GM23248 (cell line): ENCODE results near the gene GAS7. TPM values are rescaled to one million over a fixed set of nuclear protein-coding genes. Genes with fewer than 3 reads are reported as not detected.
"Not testable (repeated sequence)": the region's sequence is repeated elsewhere in the genome, so short reads cannot be mapped to it uniquely, and the experiment has no call there.

Source experiments
- DNase-seq: peaks from one replicate; pipeline ENCODE4 v3.0.0-alpha.2; 2015
- H2AFZ ChIP-seq: fragments of 200-600 bp; sonication (generic); 2 replicates; pipeline ENCODE4 v1.6.1; 2016; ENCODE audit warnings: antibody characterized with exemption
- H3F3A ChIP-seq: fragments of 200-600 bp; sonication (generic); 2 replicates; pipeline ENCODE4 v1.6.1; 2016; ENCODE audit warnings: mild to moderate bottlenecking, antibody characterized with exemption, mixed run types; ENCODE audit not compliant: insufficient read depth
- H3K27ac ChIP-seq: fragments of 200-600 bp; sonication (generic); 2 replicates; pipeline ENCODE4 v1.5.1; 2016; ENCODE audit warnings: mild to moderate bottlenecking
- H3K27me3 ChIP-seq: fragments of 200-600 bp; sonication (generic); replicated peaks from 2 replicates; pipeline ENCODE4 v1.6.1; 2016; ENCODE audit warnings: mild to moderate bottlenecking; ENCODE audit not compliant: insufficient read depth
- H3K36me3 ChIP-seq: fragments of 200-600 bp; sonication (generic); 2 replicates; pipeline ENCODE4 v1.6.1; 2016; ENCODE audit warnings: low read depth, mild to moderate bottlenecking
- H3K4me1 ChIP-seq: fragments of 200-600 bp; sonication (generic); 2 replicates; pipeline ENCODE4 v1.6.1; 2016; ENCODE audit warnings: mild to moderate bottlenecking; ENCODE audit not compliant: insufficient read depth
- H3K4me2 ChIP-seq: fragments of 200-600 bp; sonication (generic); one replicate; pipeline ENCODE4 v1.6.1; 2016; ENCODE audit warnings: mild to moderate bottlenecking; ENCODE audit not compliant: unreplicated experiment
- H3K4me3 ChIP-seq: fragments of 200-600 bp; sonication (generic); 2 replicates; pipeline ENCODE4 v1.5.1; 2016; ENCODE audit warnings: mild to moderate bottlenecking
- H3K79me2 ChIP-seq: fragments of 200-600 bp; sonication (generic); 2 replicates; pipeline ENCODE4 v1.6.1; 2016; ENCODE audit warnings: mild to moderate bottlenecking; ENCODE audit not compliant: insufficient read depth
- H3K9ac ChIP-seq: fragments of 200-600 bp; sonication (generic); 2 replicates; pipeline ENCODE4 v1.6.1; 2016; ENCODE audit warnings: mild to moderate bottlenecking
- H3K9me2 ChIP-seq: fragments of 200-600 bp; sonication (generic); 2 replicates; pipeline ENCODE4 v1.6.1; 2016; ENCODE audit warnings: mixed run types, mild to moderate bottlenecking, moderate library complexity; ENCODE audit not compliant: insufficient read depth
- H3K9me3 ChIP-seq: fragments of 200-600 bp; sonication (generic); one replicate; pipeline ENCODE4 v1.6.1; 2017; ENCODE audit warnings: low read depth
- H4K20me1 ChIP-seq: fragments of 200-600 bp; sonication (generic); 2 replicates; pipeline ENCODE4 v1.6.0; 2016; ENCODE audit not compliant: insufficient read depth
- EZH2 ChIP-seq: fragments of 200-600 bp; sonication (generic); IDR thresholded peaks from 2 replicates; pipeline ENCODE4 v1.6.1; 2018; ENCODE audit warnings: antibody characterized with exemption, mild to moderate bottlenecking; ENCODE audit not compliant: insufficient read depth, poor library complexity, severe bottlenecking
- EZH2phosphoT487 ChIP-seq: fragments of 200-600 bp; sonication (generic); IDR thresholded peaks from 2 replicates; pipeline ENCODE4 v1.6.1; 2018; ENCODE audit warnings: antibody characterized with exemption, moderate library complexity, mild to moderate bottlenecking, low read depth; ENCODE audit not compliant: insufficient read depth
- WGBS, 2 experiments: methylation state at CpG; one replicate each; pipeline ENCODE4 v1.1.6; 2015 to 2017; ENCODE audit warnings: low lambda C conversion rate in 2 of 2, low coverage in 1 of 2; ENCODE audit errors: missing lambda C conversion rate in 2 of 2; 5-methylcytosine and 5-hydroxymethylcytosine counted together
- in situ Hi-C: fragments of 300-500 bp; cut with MboI; formaldehyde crosslinking; loops from 2 replicates; pipeline ENCODE4 v1.15.0; 2020
- polyA plus RNA-seq: library from polyadenylated mRNA; unstranded; fragments of >200 nt; fragmentation: Nextera tagmentation; extraction: Ambion mirVana; gene quantifications from 2 replicates; pipeline ENCODE4 v1.2.1, GENCODE V29; 2016
- total RNA-seq: library from RNA; depleted of rRNA; stranded (reverse); fragments of >200 nt; shearing (Covaris generic); gene quantifications from 2 replicates; pipeline ENCODE4 v1.2.3, GENCODE V29; 2014

GAS7 gene
- total and polyA plus RNA-seq, 2 experiments from 2014 or later, result 6.7 to 13.4 TPM

- WGBS, 2 experiments, result 94 to 96% methylated on average over 3 of the region's 3 CpGs
- Histone ChIP-seq H3K27me3 (no peaks in the 10 kb centered on the region), H4K20me1 (no peaks in the 10 kb centered on the region), H3K4me2 (no peak overlapping the region), H3K79me2 (peaks cover 12% of the 10 kb centered on the region; the same call in 1 of the 2 replicates), H3K4me1 (peaks cover 26% of the 10 kb centered on the region), H3K9ac (no peak overlapping the region), H3K9me3 (no peaks in the 10 kb centered on the region), H3K9me2 (no peaks in the 10 kb centered on the region), H3K36me3 (no peaks in the 10 kb centered on the region), H3F3A (peaks cover 17% of the 10 kb centered on the region; the same call in 1 of the 2 replicates), H2AFZ (no peak overlapping the region), H3K4me3 (no peak overlapping the region), H3K27ac (no peak overlapping the region)
- in situ Hi-C loops, result no loop called here
- DNase-seq, result no peak
- TF ChIP-seq EZH2 (no peak), EZH2phosphoT487 (no peak)
Measured at GRCh38 chr17:10103712-10104111, 94.7 kb downstream of the GAS7 start.

GRCh38 chr17:10102817-10103216 is 95.6 kb downstream of the GAS7 start:
- no peak overlapping the region for H3K27ac ChIP-seq
- 88 to 93% methylated on average over 8 of the region's 8 CpGs for WGBS, 2 experiments
- peaks cover 12% of the 10 kb centered on the region; the same call in 1 of the 2 replicates for H3K79me2 ChIP-seq
- H3K9me2 ChIP-seq, result no peaks in the 10 kb centered on the region
- no peak overlapping the region for H3K4me3 ChIP-seq
- no peak overlapping the region for H3K9ac ChIP-seq
- H3K27me3 ChIP-seq, result no peaks in the 10 kb centered on the region
- peaks cover 25% of the 10 kb centered on the region; the same call in 1 of the 2 replicates for H3F3A ChIP-seq
- TF ChIP-seq EZH2 (no peak), EZH2phosphoT487 (no peak)
- H2AFZ ChIP-seq, result no peak overlapping the region
- H3K4me2 ChIP-seq, result no peak overlapping the region
- peaks cover 35% of the 10 kb centered on the region for H3K4me1 ChIP-seq
- no peaks in the 10 kb centered on the region for H3K9me3 ChIP-seq
- H3K36me3 ChIP-seq, result no peaks in the 10 kb centered on the region
- in situ Hi-C loops, result no loop called here
- DNase-seq, result no peak
- no peaks in the 10 kb centered on the region for H4K20me1 ChIP-seq

- WGBS, 2 experiments, result 4% methylated on average over 8 of the region's 8 CpGs
- peak overlapping the region; percentile 36 for H3K4me2 ChIP-seq
- peak; percentile 96 for DNase-seq
- peak overlapping the region; percentile 46 for H3K4me3 ChIP-seq
- no peaks in the 10 kb centered on the region for H3K9me2 ChIP-seq
- peak overlapping the region; percentile 49 for H2AFZ ChIP-seq
- no peaks in the 10 kb centered on the region for H4K20me1 ChIP-seq
- H3K27ac ChIP-seq, result peak overlapping the region; percentile 91
- peaks cover 11% of the 10 kb centered on the region; the same call in 1 of the 2 replicates for H3K79me2 ChIP-seq
- no peaks in the 10 kb centered on the region for H3K36me3 ChIP-seq
- TF ChIP-seq EZH2phosphoT487 (no peak), EZH2 (no peak)
- in situ Hi-C loops, result no loop called here
- H3K4me1 ChIP-seq, result peaks cover 34% of the 10 kb centered on the region
- peak overlapping the region; percentile 71 for H3K9ac ChIP-seq
- H3K27me3 ChIP-seq, result no peaks in the 10 kb centered on the region
- H3K9me3 ChIP-seq, result no peaks in the 10 kb centered on the region
- H3F3A ChIP-seq, result peaks cover 40% of the 10 kb centered on the region
Measured at GRCh38 chr17:10099051-10099571, 99.3 kb downstream of the GAS7 start.

- Histone ChIP-seq H3K9me3 (no peaks in the 10 kb centered on the region), H3K27me3 (no peaks in the 10 kb centered on the region), H3K9ac (no peak overlapping the region), H2AFZ (no peak overlapping the region), H3K36me3 (no peaks in the 10 kb centered on the region), H3K4me3 (no peak overlapping the region), H3K4me1 (peaks cover 34% of the 10 kb centered on the region), H4K20me1 (no peaks in the 10 kb centered on the region), H3F3A (peaks cover 40% of the 10 kb centered on the region), H3K27ac (no peak overlapping the region), H3K9me2 (no peaks in the 10 kb centered on the region), H3K79me2 (peaks cover 11% of the 10 kb centered on the region; the same call in 1 of the 2 replicates), H3K4me2 (no peak overlapping the region)
- TF ChIP-seq EZH2phosphoT487 (no peak), EZH2 (no peak)
- no peak for DNase-seq
- 62 to 80% methylated on average over 8 of the region's 8 CpGs for WGBS, 2 experiments
- in situ Hi-C loops, result no loop called here
Measured at GRCh38 chr17:10096596-10096995, 101.8 kb downstream of the GAS7 start.

GRCh38 chr17:10095295-10095694 is 103.1 kb downstream of the GAS7 start:
- H3K4me2 ChIP-seq, in situ Hi-C loops, H4K20me1 ChIP-seq, H3K27me3 ChIP-seq, H3K9me3 ChIP-seq, H2AFZ ChIP-seq, H3K36me3 ChIP-seq, H3K9me2 ChIP-seq, H3K4me3 ChIP-seq: not testable (repeated sequence)
- Histone ChIP-seq H3K79me2 (peaks cover 11% of the 10 kb centered on the region; the same call in 1 of the 2 replicates), H3K9ac (0 out of 2 replicates have a peak overlapping the region, but pooled peaks have one; percentile 8), H3K4me1 (peaks cover 34% of the 10 kb centered on the region), H3K27ac (peak overlapping the region; percentile 64), H3F3A (peaks cover 36% of the 10 kb centered on the region)
- 1 to 2% methylated on average over 8 of the region's 8 CpGs for WGBS, 2 experiments
- peak; percentile 91 for DNase-seq
